GM19324 (cell line): ENCODE data around the gene SUMF1.
"Not testable (repeated sequence)": the region's sequence is repeated elsewhere in the genome, so short reads cannot be mapped to it uniquely, and the experiment has no call there.

Experiments used
- ATAC-seq: cut with Tn5 transposase; IDR thresholded peaks from one replicate; pipeline ENCODE4 v1.9.1; 2021; ENCODE audit warnings: mild to moderate bottlenecking, moderate library complexity; ENCODE audit not compliant: unreplicated experiment, low FRiP score

The SUMF1 gene

GRCh38 chr3:4343258-4343657 is 123.8 kb downstream of the SUMF1 start:
- ATAC-seq: no peak

- no peak for ATAC-seq
Observed at GRCh38 chr3:4341336-4341675, 125.8 kb downstream of the SUMF1 start.

- no peak for ATAC-seq
Observed at GRCh38 chr3:4340411-4341335, 126.4 kb downstream of the SUMF1 start.

- no peak for ATAC-seq
Observed at GRCh38 chr3:4340077-4340410, 127.0 kb downstream of the SUMF1 start.

GRCh38 chr3:4338751-4339150 is 128.3 kb downstream of the SUMF1 start:
- ATAC-seq: no peak

GRCh38 chr3:4336850-4337546 is 130.1 kb downstream of the SUMF1 start:
- no peak for ATAC-seq

- no peak for ATAC-seq
Observed at GRCh38 chr3:4335840-4336562, 131.1 kb downstream of the SUMF1 start.

- ATAC-seq: no peak
Observed at GRCh38 chr3:4334548-4334947, 132.5 kb downstream of the SUMF1 start.

GRCh38 chr3:4332991-4333390 is 134.1 kb downstream of the SUMF1 start:
- no peak for ATAC-seq

- no peak for ATAC-seq
Observed at GRCh38 chr3:4332574-4332973, 134.5 kb downstream of the SUMF1 start.

GRCh38 chr3:4332111-4332510 is 135.0 kb downstream of the SUMF1 start:
- no peak for ATAC-seq

- ATAC-seq: not testable (repeated sequence)
Observed at GRCh38 chr3:4329806-4330205, 137.3 kb downstream of the SUMF1 start.

GRCh38 chr3:4326868-4327267 is 140.2 kb downstream of the SUMF1 start:
- no peak for ATAC-seq

GRCh38 chr3:4323246-4324027 is 143.6 kb downstream of the SUMF1 start:
- ATAC-seq: no peak

GRCh38 chr3:4322635-4323034 is 144.4 kb downstream of the SUMF1 start:
- ATAC-seq: no peak

GRCh38 chr3:4321732-4322131 is 145.3 kb downstream of the SUMF1 start:
- no peak for ATAC-seq

GRCh38 chr3:4320096-4320911 is 146.8 kb downstream of the SUMF1 start:
- ATAC-seq: no peak

- ATAC-seq: no peak
Observed at GRCh38 chr3:4314688-4315087, 152.4 kb downstream of the SUMF1 start.

- no peak for ATAC-seq
Observed at GRCh38 chr3:4313606-4314293, 153.3 kb downstream of the SUMF1 start.
